GM23338 (cell line): Measurements from ENCODE around the gene REC8. TPM values are rescaled to one million over a fixed set of nuclear protein-coding genes. Genes with fewer than 3 reads are reported as not detected.

ENCODE experiments used
- ATAC-seq: fragments of 200-7000 bp; cut with Tn5 transposase; 3 replicates; pipeline ENCODE4 v1.9.1; 2020
- DNase-seq: peaks from one replicate; pipeline ENCODE4 v3.0.0-alpha.2; 2015; ENCODE audit warnings: low spot score
- H2AFZ ChIP-seq: fragments of 200-600 bp; sonication (generic); 2 replicates; pipeline ENCODE4 v1.8.0; 2016; ENCODE audit warnings: antibody characterized with exemption, mild to moderate bottlenecking, moderate library complexity
- H3F3A ChIP-seq: fragments of 200-600 bp; sonication (generic); replicated peaks from 2 replicates; pipeline ENCODE4 v1.8.0; 2017; ENCODE audit warnings: antibody characterized with exemption, mixed run types, low read depth
- H3K27ac ChIP-seq: fragments of 200-600 bp; sonication (generic); 2 replicates; pipeline ENCODE4 v1.6.1; 2016; ENCODE audit warnings: low read depth
- H3K27me3 ChIP-seq: fragments of 200-600 bp; sonication (generic); 2 replicates; pipeline ENCODE4 v1.8.0; 2016; ENCODE audit warnings: mild to moderate bottlenecking, mixed run types, moderate library complexity; ENCODE audit not compliant: insufficient read depth
- H3K36me3 ChIP-seq: fragments of 200-600 bp; sonication (generic); 2 replicates; pipeline ENCODE4 v1.8.0; 2016; ENCODE audit warnings: mild to moderate bottlenecking; ENCODE audit not compliant: insufficient read depth
- H3K4me1 ChIP-seq: fragments of 200-600 bp; sonication (generic); 2 replicates; pipeline ENCODE4 v1.8.0; 2016; ENCODE audit warnings: mild to moderate bottlenecking, moderate library complexity; ENCODE audit not compliant: insufficient read depth
- H3K4me2 ChIP-seq: fragments of 200-600 bp; sonication (generic); 2 replicates; pipeline ENCODE4 v1.7.1; 2017; ENCODE audit warnings: mixed run types
- H3K4me3 ChIP-seq: fragments of 200-600 bp; sonication (generic); 2 replicates; pipeline ENCODE4 v1.6.1; 2016; ENCODE audit warnings: mixed run types
- H3K79me2 ChIP-seq: fragments of 200-600 bp; sonication (generic); replicated peaks from 2 replicates; pipeline ENCODE4 v1.8.0; 2017; ENCODE audit warnings: mild to moderate bottlenecking; ENCODE audit not compliant: insufficient read depth
- H3K9me2 ChIP-seq: fragments of 200-600 bp; sonication (generic); 2 replicates; pipeline ENCODE4 v1.8.0; 2017; ENCODE audit not compliant: insufficient read depth
- H4K20me1 ChIP-seq: fragments of 200-600 bp; sonication (generic); replicated peaks from 2 replicates; pipeline ENCODE4 v1.8.0; 2017; ENCODE audit warnings: mild to moderate bottlenecking; ENCODE audit not compliant: insufficient read depth
- H3K27ac Mint-ChIP-seq: 2 replicates; pipeline ENCODE4 v1.8.0; 2020; ENCODE audit warnings: inconsistent platforms, mild to moderate bottlenecking, moderate library complexity, mixed read lengths
- H3K27me3 Mint-ChIP-seq: 3 replicates; pipeline ENCODE4 v1.8.0; 2022; ENCODE audit warnings: low read depth, mild to moderate bottlenecking, moderate library complexity, mixed read lengths, inconsistent platforms; ENCODE audit not compliant: insufficient read depth, poor library complexity
- H3K36me3 Mint-ChIP-seq: 3 replicates; pipeline ENCODE4 v1.8.0; 2021; ENCODE audit warnings: low read depth, mild to moderate bottlenecking, inconsistent platforms, moderate library complexity, mixed read lengths
- H3K4me1 Mint-ChIP-seq: 3 replicates; pipeline ENCODE4 v1.8.0; 2020; ENCODE audit warnings: mild to moderate bottlenecking, inconsistent platforms, mixed read lengths
- H3K4me3 Mint-ChIP-seq: 3 replicates; pipeline ENCODE4 v1.8.0; 2021; ENCODE audit warnings: moderate library complexity, mild to moderate bottlenecking, inconsistent platforms, mixed read lengths
- H3K9me3 Mint-ChIP-seq: 3 replicates; pipeline ENCODE4 v1.8.0; 2020; ENCODE audit warnings: moderate library complexity, mild to moderate bottlenecking, inconsistent platforms, mixed read lengths
- CREB1 ChIP-seq: fragments of 250-450 bp; sonication (Bioruptor Pico); IDR thresholded peaks from 2 replicates; pipeline ENCODE4 v1.5.0; 2020; ENCODE audit warnings: low read depth, mild to moderate bottlenecking, moderate library complexity
- CTCF ChIP-seq, 2 experiments: fragments of 200-600 bp in 1 of 2; sonication (generic) in 1 of 2; conservative IDR thresholded peaks; 2 replicates each; pipeline versions ENCODE4 v1.5.1 to v1.6.1; 2016 to 2017; ENCODE audit warnings: antibody characterized with exemption in 2 of 2, low read depth in 2 of 2, mild to moderate bottlenecking in 2 of 2, moderate library complexity in 1 of 2
- ETS1 ChIP-seq: IDR thresholded peaks from 2 replicates; pipeline ENCODE4 v1.6.1; 2016; ENCODE audit warnings: antibody characterized with exemption
- EZH2 ChIP-seq: fragments of 200-600 bp; sonication (generic); IDR thresholded peaks from one replicate; pipeline ENCODE4 v1.8.0; 2017; ENCODE audit warnings: antibody characterized with exemption, mild to moderate bottlenecking, low read depth; ENCODE audit not compliant: unreplicated experiment
- EZH2phosphoT487 ChIP-seq: fragments of 200-600 bp; sonication (generic); IDR thresholded peaks from one replicate; pipeline ENCODE4 v1.8.1; 2018; ENCODE audit warnings: antibody characterized with exemption; ENCODE audit not compliant: unreplicated experiment
- JUNB ChIP-seq: IDR thresholded peaks from one replicate; pipeline ENCODE4 v1.6.1; 2016; ENCODE audit warnings: antibody characterized with exemption; ENCODE audit not compliant: unreplicated experiment
- NANOG ChIP-seq: IDR thresholded peaks from 2 replicates; pipeline ENCODE4 v1.6.1; 2016; ENCODE audit warnings: antibody characterized with exemption, borderline replicate concordance
- POLR2AphosphoS5 ChIP-seq: IDR thresholded peaks from 2 replicates; pipeline ENCODE4 v1.6.1; 2016; ENCODE audit warnings: antibody characterized with exemption, low read depth
- REST ChIP-seq: IDR thresholded peaks from one replicate; pipeline ENCODE4 v1.6.1; 2018; ENCODE audit warnings: antibody characterized with exemption; ENCODE audit not compliant: unreplicated experiment
- STAT1 ChIP-seq: IDR thresholded peaks from one replicate; pipeline ENCODE4 v1.6.1; 2016; ENCODE audit warnings: antibody characterized with exemption; ENCODE audit not compliant: unreplicated experiment
- ZNF114 ChIP-seq: fragments of 250-450 bp; sonication (Bioruptor Pico); IDR thresholded peaks from 2 replicates; pipeline ENCODE4 v1.5.0; 2020; ENCODE audit warnings: mild to moderate bottlenecking, moderate library complexity
- ZNF331 ChIP-seq: fragments of 250-450 bp; sonication (Bioruptor Pico); IDR thresholded peaks from 2 replicates; pipeline ENCODE4 v1.5.0; 2020; ENCODE audit warnings: low read depth, mild to moderate bottlenecking, moderate library complexity
- ZNF462 ChIP-seq: fragments of 250-450 bp; sonication (Bioruptor Pico); IDR thresholded peaks from 2 replicates; pipeline ENCODE4 v1.5.0; 2020; ENCODE audit warnings: mild to moderate bottlenecking, moderate library complexity
- polyA plus RNA-seq: library from polyadenylated mRNA; unstranded; fragments of >200 nt; fragmentation: Nextera tagmentation; extraction: Ambion mirVana; gene quantifications from 2 replicates; pipeline ENCODE4 v1.2.1, GENCODE V29; 2016
- total RNA-seq: library from RNA; depleted of rRNA; stranded (reverse); fragments of >200 nt; shearing (Covaris generic); gene quantifications from 2 replicates; pipeline ENCODE4 v1.2.3, GENCODE V29; 2014

The REC8 gene
- total and polyA plus RNA-seq, 2 experiments from 2014 or later = 25.7 to 36.8 TPM

GRCh38 chr14:24122416-24122815 lies 49.5 kb upstream of the REC8 start:
- TF ChIP-seq CREB1 (CRISPR knock-in tag) (no peak), POLR2AphosphoS5 (no peak), EZH2phosphoT487 (no peak), JUNB (no peak), ZNF462 (CRISPR knock-in tag) (no peak), NANOG (no peak), ETS1 (no peak), STAT1 (no peak), EZH2 (no peak), ZNF114 (CRISPR knock-in tag) (no peak), REST (no peak), CTCF (conservative IDR thresholded peaks at IDR 0.05; ENCODE audit: low read depth in 2 of 2) (no peak), ZNF331 (CRISPR knock-in tag) (no peak)
- no peak overlapping the region for H3K4me3 ChIP-seq

More at GRCh38 chr14:24122416-24122815, 49.5 kb upstream of the REC8 start:
- no peaks in the 10 kb centered on the region for H3K27me3 Mint-ChIP-seq
- H3K4me3 Mint-ChIP-seq = no peak overlapping the region
- Histone ChIP-seq H3K27me3 (no peaks in the 10 kb centered on the region), H3K9me2 (no peaks in the 10 kb centered on the region), H3K36me3 (peaks cover 19% of the 10 kb centered on the region; the same call in 1 of the 2 replicates), H2AFZ (no peak overlapping the region), H3K4me2 (no peak overlapping the region), H3K4me1 (no peaks in the 10 kb centered on the region), H3K79me2 (no peaks in the 10 kb centered on the region), H3K27ac (no peak overlapping the region), H4K20me1 (no peaks in the 10 kb centered on the region; the same call in 1 of the 2 replicates), H3F3A (no peaks in the 10 kb centered on the region)
- ATAC-seq = no peak
- no peak for DNase-seq
- no peaks in the 10 kb centered on the region for H3K9me3 Mint-ChIP-seq
- H3K4me1 Mint-ChIP-seq = no peaks in the 10 kb centered on the region
- no peak overlapping the region for H3K27ac Mint-ChIP-seq
- H3K36me3 Mint-ChIP-seq = peaks cover 53% of the 10 kb centered on the region
